HEK293T (cell line): ENCODE measurements around the gene SELE.

Source experiments
- CTCF ChIA-PET: fragments of 350-600 bp; formaldehyde crosslinking; extraction: SDS; loops from one replicate; lab custom pipeline; 2021; ENCODE audit warnings: antibody characterized with exemption, inconsistent platforms; lab: Yijun Ruan, JAX
- POLR2A ChIA-PET: fragments of 350-600 bp; formaldehyde crosslinking; extraction: SDS; loops from one replicate; lab custom pipeline; 2020; ENCODE audit warnings: antibody characterized with exemption, inconsistent platforms; lab: Yijun Ruan, JAX
- DNase-seq: peaks from one replicate; pipeline ENCODE4 v3.0.0; 2012; ENCODE audit warnings: mixed read lengths; ENCODE audit errors: extremely low spot score
- ARNT ChIP-seq: fragments of 450-650 bp; IDR thresholded peaks from 2 replicates; pipeline ENCODE4 v1.6.1; 2017; ENCODE audit warnings: mild to moderate bottlenecking
- BHLHE40 ChIP-seq: fragments of 450-650 bp; IDR thresholded peaks from 2 replicates; pipeline ENCODE4 v1.6.1; 2016; ENCODE audit warnings: mild to moderate bottlenecking, moderate library complexity, borderline replicate concordance
- CTBP1 ChIP-seq: fragments of 450-650 bp; IDR thresholded peaks from 2 replicates; pipeline ENCODE4 v1.6.1; 2016; ENCODE audit warnings: borderline replicate concordance
- ELF4 ChIP-seq: fragments of 450-650 bp; IDR thresholded peaks from 2 replicates; pipeline ENCODE4 v1.6.1; 2017; ENCODE audit warnings: antibody characterized with exemption
- FOXA1 ChIP-seq: fragments of 450-650 bp; IDR thresholded peaks from 2 replicates; pipeline ENCODE4 v1.6.1; 2016; ENCODE audit warnings: mild to moderate bottlenecking
- FOXK2 ChIP-seq: fragments of 450-650 bp; IDR thresholded peaks from 2 replicates; pipeline ENCODE4 v1.6.1; 2016; ENCODE audit warnings: mild to moderate bottlenecking
- FOXM1 ChIP-seq: fragments of 450-650 bp; IDR thresholded peaks from 2 replicates; pipeline ENCODE4 v1.6.1; 2017; ENCODE audit warnings: mild to moderate bottlenecking, borderline replicate concordance
- HDGF ChIP-seq: fragments of 450-650 bp; IDR thresholded peaks from 2 replicates; pipeline ENCODE4 v1.6.1; 2017; ENCODE audit warnings: antibody characterized with exemption, borderline replicate concordance
- L3MBTL2 ChIP-seq: fragments of 450-650 bp; conservative IDR thresholded peaks from 2 replicates; pipeline ENCODE4 v1.6.1; 2016; ENCODE audit warnings: mild to moderate bottlenecking
- LEF1 ChIP-seq: fragments of 450-650 bp; IDR thresholded peaks from 2 replicates; pipeline ENCODE4 v1.6.1; 2017; ENCODE audit warnings: mild to moderate bottlenecking, borderline replicate concordance
- NFRKB ChIP-seq: fragments of 450-650 bp; IDR thresholded peaks from 2 replicates; pipeline ENCODE4 v1.6.1; 2016; ENCODE audit warnings: mild to moderate bottlenecking, moderate library complexity
- SP1 ChIP-seq: fragments of 450-650 bp; IDR thresholded peaks from 2 replicates; pipeline ENCODE4 v1.6.1; 2017
- SUZ12 ChIP-seq: fragments of 450-650 bp; IDR thresholded peaks from 2 replicates; pipeline ENCODE4 v1.6.1; 2016; ENCODE audit warnings: mild to moderate bottlenecking
- TARDBP ChIP-seq: fragments of 450-650 bp; IDR thresholded peaks from 2 replicates; pipeline ENCODE4 v1.6.1; 2016
- ZNF384 ChIP-seq: fragments of 450-650 bp; IDR thresholded peaks from 2 replicates; pipeline ENCODE4 v1.6.1; 2016
- TF ChIP-seq, protein P1 (sequence below): fragments of 450-650 bp; IDR thresholded peaks from 2 replicates; pipeline ENCODE4 v1.6.1; 2016

SELE gene

DNA sequence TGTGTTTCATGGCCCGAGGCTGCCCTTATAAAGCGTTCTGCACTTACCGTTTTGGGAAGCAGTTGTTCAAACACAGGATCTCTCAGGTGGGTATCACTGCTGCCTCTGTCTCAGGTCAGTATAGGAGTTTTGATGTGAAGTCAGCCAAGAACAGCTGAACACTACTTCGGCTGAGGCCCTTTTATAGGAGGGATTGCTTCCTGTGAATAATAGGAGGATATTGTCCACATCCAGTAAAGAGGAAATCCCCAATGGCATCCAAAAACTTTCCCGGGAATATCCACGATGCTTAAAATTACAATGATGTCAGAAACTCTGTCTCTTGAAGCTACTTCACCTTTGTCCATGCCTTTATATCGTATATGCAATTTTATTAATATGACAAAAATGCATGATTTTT lies at the start of gene SELE:
Gene SELE (minus strand): TSS at position 156 of the 400 bp plus-strand sequence. CDS start 467 bp downstream, outside the sequence.
- DNase-seq: no peak
- TF ChIP-seq TARDBP: no peak
- TF ChIP-seq ARNT: no peak
- TF ChIP-seq FOXK2: no peak
- no peak for TF ChIP-seq NFRKB
- no peak for TF ChIP-seq FOXA1
- TF ChIP-seq ZNF384: no peak
- TF ChIP-seq SUZ12: no peak
- TF ChIP-seq ELF4: no peak
- no peak for TF ChIP-seq BHLHE40
- TF ChIP-seq CTBP1: no peak
- no peak for TF ChIP-seq HDGF
- no peak for TF ChIP-seq FOXM1
- TF ChIP-seq SP1: no peak
- TF ChIP-seq LEF1: no peak
- TF ChIP-seq L3MBTL2: no peak
- TF ChIP-seq, protein P1, sequence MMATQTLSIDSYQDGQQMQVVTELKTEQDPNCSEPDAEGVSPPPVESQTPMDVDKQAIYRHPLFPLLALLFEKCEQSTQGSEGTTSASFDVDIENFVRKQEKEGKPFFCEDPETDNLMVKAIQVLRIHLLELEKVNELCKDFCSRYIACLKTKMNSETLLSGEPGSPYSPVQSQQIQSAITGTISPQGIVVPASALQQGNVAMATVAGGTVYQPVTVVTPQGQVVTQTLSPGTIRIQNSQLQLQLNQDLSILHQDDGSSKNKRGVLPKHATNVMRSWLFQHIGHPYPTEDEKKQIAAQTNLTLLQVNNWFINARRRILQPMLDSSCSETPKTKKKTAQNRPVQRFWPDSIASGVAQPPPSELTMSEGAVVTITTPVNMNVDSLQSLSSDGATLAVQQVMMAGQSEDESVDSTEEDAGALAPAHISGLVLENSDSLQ: no peak
- ChIA-PET POLR2A (no interaction called here), CTCF (interaction anchor here (0.6 kb wide), 1 partner anchor 1517 kb away, joined by 3 read pairs; no protein-coding TSS in a partner anchor)

GRCh38 chr1:169782596-169782995 lies 48.7 kb upstream of the SELE start:
- ChIA-PET POLR2A (no interaction called here), CTCF (no interaction called here)
- TF ChIP-seq FOXK2: no peak
- no peak for TF ChIP-seq HDGF
- no peak for TF ChIP-seq LEF1
- no peak for TF ChIP-seq L3MBTL2
- no peak for TF ChIP-seq CTBP1
- no peak for TF ChIP-seq FOXA1
- no peak for TF ChIP-seq SP1
- no peak for TF ChIP-seq ZNF384
- no peak for TF ChIP-seq TARDBP
- TF ChIP-seq, protein P1: no peak
- TF ChIP-seq BHLHE40: no peak
- TF ChIP-seq FOXM1: no peak
- TF ChIP-seq NFRKB: no peak
- no peak for TF ChIP-seq SUZ12
- TF ChIP-seq ARNT: no peak
- TF ChIP-seq ELF4: no peak
- DNase-seq: no peak

GRCh38 chr1:169779970-169780369 lies 46.1 kb upstream of the SELE start:
- TF ChIP-seq HDGF (no peak), BHLHE40 (no peak), SUZ12 (no peak), LEF1 (no peak), FOXA1 (no peak), NFRKB (no peak), ELF4 (no peak), FOXK2 (no peak), CTBP1 (no peak), ARNT (no peak), ZNF384 (no peak), FOXM1 (no peak), SP1 (no peak)
- TF ChIP-seq, protein P1: no peak
- ChIA-PET CTCF (no interaction called here), POLR2A (no interaction called here)
- DNase-seq: no peak

DNA sequence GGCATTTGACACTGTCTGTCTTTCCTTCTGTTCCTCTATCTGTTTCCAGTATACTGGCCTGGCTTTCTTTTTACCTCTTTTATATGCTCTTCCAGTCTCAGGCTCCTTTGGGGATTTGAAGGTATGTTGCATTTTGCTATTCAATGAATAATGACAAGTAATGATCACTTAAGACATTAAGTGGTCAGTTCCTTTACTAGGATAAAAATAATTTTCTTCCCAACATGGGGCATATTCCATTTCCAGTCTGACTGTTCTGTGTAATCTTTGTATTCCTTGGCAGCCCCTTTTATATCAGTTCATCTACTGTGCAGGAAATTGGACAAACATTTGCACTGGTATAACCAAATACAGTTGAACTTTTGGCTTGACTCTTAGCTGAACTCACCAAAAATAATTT lies 45.3 kb upstream of the SELE start:
- TF ChIP-seq BHLHE40 (no peak), ARNT (no peak), L3MBTL2 (no peak), NFRKB (no peak), SUZ12 (no peak), TARDBP (no peak), ZNF384 (no peak), ELF4 (no peak), SP1 (no peak), FOXA1 (no peak), FOXM1 (no peak), LEF1 (no peak), FOXK2 (no peak), CTBP1 (no peak), HDGF (no peak)
- TF ChIP-seq, protein P1: no peak
- DNase-seq: no peak
- CTCF ChIA-PET: no interaction called here
- POLR2A ChIA-PET: no interaction called here

DNA sequence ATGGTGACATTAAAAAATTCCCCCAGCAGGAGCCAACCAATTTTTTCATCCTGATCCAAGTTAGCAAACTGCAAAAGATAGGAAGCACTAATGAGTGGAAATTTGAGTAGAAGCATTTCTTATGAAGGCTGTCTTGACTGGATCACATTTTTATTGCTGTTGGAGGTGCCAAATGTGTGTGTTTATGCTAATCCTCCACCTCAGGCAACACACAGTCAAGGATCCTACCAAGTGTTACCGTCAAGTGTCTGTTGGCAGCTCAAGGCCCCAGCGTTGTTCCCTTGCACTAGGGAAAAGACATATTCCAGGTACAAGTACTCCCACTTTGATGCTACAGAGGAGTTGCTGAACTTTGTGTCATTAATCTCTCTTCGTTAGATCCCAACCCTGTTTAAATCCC lies 42.6 kb upstream of the SELE start:
- TF ChIP-seq LEF1 (no peak), FOXM1 (no peak), CTBP1 (no peak), SUZ12 (no peak), ARNT (no peak), TARDBP (no peak), FOXA1 (no peak), NFRKB (no peak), ZNF384 (no peak), FOXK2 (no peak), L3MBTL2 (no peak), SP1 (no peak), BHLHE40 (no peak), HDGF (no peak)
- TF ChIP-seq, protein P1: no peak
- no peak for DNase-seq
- ChIA-PET CTCF (no interaction called here), POLR2A (interaction anchor here (1.8 kb wide), 1 partner anchor 19 kb away, joined by 5 read pairs; the partner anchor contains the start of gene METTL18)
